Activated CD4-positive, alpha-beta T cell treated with anti-CD3 and anti-CD28 coated beads for 36 hours (primary cell): Measurements from ENCODE around the gene DCTN2. TPM values are rescaled to one million over a fixed set of nuclear protein-coding genes. Genes with fewer than 3 reads are reported as not detected.
"Not testable (repeated sequence)": the region's sequence is repeated elsewhere in the genome, so short reads cannot be mapped to it uniquely, and the experiment has no call there.

ENCODE experiments used
- ATAC-seq: fragments of 200-7000 bp; cut with Tn5 transposase; one replicate; pipeline ENCODE4 v1.10.0; 2021; ENCODE audit warnings: mild to moderate bottlenecking, moderate library complexity
- CTCF ChIA-PET: fragments of 350-600 bp; sonication (Branson Sonifier 250); formaldehyde crosslinking; loops from one replicate; lab custom pipeline; 2021; ENCODE audit warnings: antibody characterized with exemption; lab: Charles Lee
- POLR2A ChIA-PET: fragments of 350-600 bp; sonication (Branson Sonifier 250); formaldehyde crosslinking; loops from one replicate; lab custom pipeline; 2021; ENCODE audit warnings: antibody characterized with exemption, inconsistent platforms; lab: Charles Lee
- DNase-seq: peaks from one replicate; pipeline ENCODE4 v3.0.0-alpha.2; 2020
- H3K27ac Mint-ChIP-seq: one replicate; pipeline ENCODE4 v1.8.0; 2021; ENCODE audit warnings: mixed read lengths
- H3K27me3 Mint-ChIP-seq: one replicate; pipeline ENCODE4 v1.8.0; 2021; ENCODE audit warnings: mixed read lengths
- H3K36me3 Mint-ChIP-seq: one replicate; pipeline ENCODE4 v1.8.0; 2021; ENCODE audit warnings: low read depth, mixed read lengths
- H3K4me1 Mint-ChIP-seq: one replicate; pipeline ENCODE4 v1.8.0; 2021; ENCODE audit warnings: mixed read lengths
- H3K4me3 Mint-ChIP-seq: one replicate; pipeline ENCODE4 v1.8.0; 2021; ENCODE audit warnings: mild to moderate bottlenecking, moderate library complexity, mixed read lengths
- H3K9me3 Mint-ChIP-seq: one replicate; pipeline ENCODE4 v1.8.0; 2021; ENCODE audit warnings: low read depth, mixed read lengths
- intact Hi-C, 2 experiments: fragments of 100-400 bp; cut with DNase I in 1 of 2; cut with micrococcal nuclease in 1 of 2; formaldehyde crosslinking; loops; one replicate each; pipeline versions ENCODE4 v1.14.2 to v1.15.1; 2022 to 2024; cut with DNase I, micrococcal nuclease
- total RNA-seq, 2 experiments: library from RNA; stranded (reverse); gene quantifications; one replicate each; pipeline ENCODE4 v1.2.3, GENCODE V29; 2021

Gene DCTN2
- total RNA-seq, 2 experiments from 2014 or later, result 69.7 to 81.2 TPM

- DNase-seq, H3K4me3 Mint-ChIP-seq, H3K9me3 Mint-ChIP-seq, intact Hi-C loops, ATAC-seq, H3K27me3 Mint-ChIP-seq, H3K27ac Mint-ChIP-seq: not testable (repeated sequence)
- CTCF ChIA-PET, result interaction anchor here (0.7 to 1.3 kb wide), 2 partner anchors 39 to 999 kb away, joined by 3 read pairs; no protein-coding TSS in a partner anchor
- Mint-ChIP-seq H3K4me1 (peaks cover 12% of the 10 kb centered on the region), H3K36me3 (peaks cover 71% of the 10 kb centered on the region)
- POLR2A ChIA-PET, result interaction anchor here (1.2 kb wide), 1 partner anchor 17 kb away, joined by 7 read pairs; no protein-coding TSS in a partner anchor
Measured at GRCh38 chr12:57513677-57514076, 33.3 kb downstream of the DCTN2 start.

DNA sequence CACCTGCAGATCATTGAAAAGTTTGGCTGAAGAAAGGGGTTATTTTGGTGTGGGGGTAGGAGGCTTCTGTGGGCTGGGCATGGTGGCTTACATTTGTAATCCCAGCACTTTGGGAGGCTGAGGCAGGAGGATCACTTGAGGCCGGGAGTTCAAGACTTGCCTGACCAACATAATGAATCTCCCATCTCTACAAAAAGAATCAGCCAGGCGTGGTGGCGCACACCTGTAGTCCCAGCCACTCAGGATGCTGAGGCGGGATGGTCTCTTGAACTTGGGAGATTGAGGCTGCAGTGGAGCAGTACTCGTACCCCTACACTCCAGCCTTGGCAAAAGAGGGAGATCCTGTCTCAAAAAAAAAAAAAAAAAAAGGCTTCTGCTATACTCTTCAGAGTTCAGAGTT, 33.7 kb downstream of the DCTN2 start:
- intact Hi-C loops, result no loop called here
- Mint-ChIP-seq H3K27ac (no peak overlapping the region), H3K4me3 (no peak overlapping the region), H3K4me1 (peaks cover 8% of the 10 kb centered on the region), H3K36me3 (peaks cover 70% of the 10 kb centered on the region), H3K9me3 (no peaks in the 10 kb centered on the region), H3K27me3 (no peaks in the 10 kb centered on the region)
- ATAC-seq (no peak), DNase-seq (no peak)
- ChIA-PET CTCF (interaction anchor here (1.1 kb wide), 1 partner anchor 11 kb away, joined by 3 read pairs; no protein-coding TSS in a partner anchor), POLR2A (no interaction called here)

- ChIA-PET CTCF (interaction anchor here (1.1 to 1.7 kb wide), 3 partner anchors 10 to 23 kb away, joined by 3 to 6 read pairs (median 3); no protein-coding TSS in a partner anchor), POLR2A (interaction anchor here (0.5 kb wide), 1 partner anchor 20 kb away, joined by 4 read pairs; no protein-coding TSS in a partner anchor)
- ATAC-seq (no peak), DNase-seq (no peak)
- Mint-ChIP-seq H3K4me1 (peaks cover 5% of the 10 kb centered on the region), H3K27ac (peak overlapping the region; percentile 4), H3K4me3 (no peak overlapping the region), H3K9me3 (no peaks in the 10 kb centered on the region), H3K36me3 (peaks cover 66% of the 10 kb centered on the region), H3K27me3 (no peaks in the 10 kb centered on the region)
- intact Hi-C loops, result no loop called here
Measured at GRCh38 chr12:57512665-57513064, 34.3 kb downstream of the DCTN2 start.

- peaks cover under 1% of the 10 kb centered on the region for H3K4me1 Mint-ChIP-seq
- ATAC-seq, result no peak
- no peaks in the 10 kb centered on the region for H3K9me3 Mint-ChIP-seq
- H3K27me3 Mint-ChIP-seq, result no peaks in the 10 kb centered on the region
- H3K27ac Mint-ChIP-seq, result peak overlapping the region; percentile 78
- no peak overlapping the region for H3K4me3 Mint-ChIP-seq
- ChIA-PET CTCF (interaction anchor here (1.1 to 1.7 kb wide), 4 partner anchors 9 to 22 kb away, joined by 3 to 6 read pairs (median 3); no protein-coding TSS in a partner anchor), POLR2A (interaction anchor here (0.5 kb wide), 1 partner anchor 19 kb away, joined by 4 read pairs; no protein-coding TSS in a partner anchor)
- intact Hi-C loops, result no loop called here
- peaks cover 57% of the 10 kb centered on the region for H3K36me3 Mint-ChIP-seq
- no peak for DNase-seq
Measured at GRCh38 chr12:57511588-57512325, 35.2 kb downstream of the DCTN2 start.

- intact Hi-C loops, result no loop called here
- Mint-ChIP-seq H3K27me3 (no peaks in the 10 kb centered on the region), H3K9me3 (no peaks in the 10 kb centered on the region), H3K36me3 (peaks cover 55% of the 10 kb centered on the region), H3K27ac (no peak overlapping the region), H3K4me1 (no peaks in the 10 kb centered on the region), H3K4me3 (no peak overlapping the region)
- ATAC-seq, result no peak
- no peak for DNase-seq
- ChIA-PET POLR2A (interaction anchor here (0.6 kb wide), 1 partner anchor 759 kb away, joined by 5 read pairs; the partner anchor contains the start of gene PRIM1), CTCF (interaction anchor here (1.2 to 1.7 kb wide), 2 partner anchors 11 to 20 kb away, joined by 3 to 6 read pairs; no protein-coding TSS in a partner anchor)
Measured at GRCh38 chr12:57511161-57511560, 35.8 kb downstream of the DCTN2 start.

GRCh38 chr12:57507796-57508195, 39.2 kb downstream of the DCTN2 start:
- ATAC-seq, H3K27ac Mint-ChIP-seq, CTCF ChIA-PET, H3K9me3 Mint-ChIP-seq, POLR2A ChIA-PET, DNase-seq, H3K27me3 Mint-ChIP-seq, intact Hi-C loops, H3K4me3 Mint-ChIP-seq, H3K4me1 Mint-ChIP-seq: not testable (repeated sequence)
- peaks cover 62% of the 10 kb centered on the region for H3K36me3 Mint-ChIP-seq

DNA sequence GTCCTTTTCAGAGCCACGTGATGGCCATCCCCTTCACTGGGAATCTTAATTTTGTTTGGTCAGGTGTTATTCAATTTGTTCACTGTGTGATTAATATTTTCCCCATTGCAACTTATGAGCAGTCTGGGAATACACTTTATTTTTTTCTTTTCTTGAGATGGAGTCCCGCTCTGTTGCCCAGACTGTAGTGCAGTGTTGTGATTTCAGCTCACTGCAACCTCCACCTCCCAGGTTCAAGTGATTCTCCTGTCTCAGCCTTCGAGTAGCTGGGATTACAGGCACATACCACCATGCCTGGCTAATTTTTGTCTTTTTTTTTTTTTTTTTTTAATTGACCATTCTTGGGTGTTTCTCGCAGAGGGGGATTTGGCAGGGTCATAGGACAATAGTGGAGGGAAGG, 40.5 kb downstream of the DCTN2 start:
- H3K27me3 Mint-ChIP-seq, H3K27ac Mint-ChIP-seq, H3K9me3 Mint-ChIP-seq, ATAC-seq, H3K4me3 Mint-ChIP-seq, intact Hi-C loops, DNase-seq, H3K4me1 Mint-ChIP-seq: not testable (repeated sequence)
- ChIA-PET POLR2A (interaction anchor here (0.6 kb wide), 1 partner anchor 106 kb away, joined by 8 read pairs; no protein-coding TSS in a partner anchor), CTCF (interaction anchor here (0.8 kb wide), 1 partner anchor 15 kb away, joined by 3 read pairs; no protein-coding TSS in a partner anchor)
- peaks cover 62% of the 10 kb centered on the region for H3K36me3 Mint-ChIP-seq

DNA sequence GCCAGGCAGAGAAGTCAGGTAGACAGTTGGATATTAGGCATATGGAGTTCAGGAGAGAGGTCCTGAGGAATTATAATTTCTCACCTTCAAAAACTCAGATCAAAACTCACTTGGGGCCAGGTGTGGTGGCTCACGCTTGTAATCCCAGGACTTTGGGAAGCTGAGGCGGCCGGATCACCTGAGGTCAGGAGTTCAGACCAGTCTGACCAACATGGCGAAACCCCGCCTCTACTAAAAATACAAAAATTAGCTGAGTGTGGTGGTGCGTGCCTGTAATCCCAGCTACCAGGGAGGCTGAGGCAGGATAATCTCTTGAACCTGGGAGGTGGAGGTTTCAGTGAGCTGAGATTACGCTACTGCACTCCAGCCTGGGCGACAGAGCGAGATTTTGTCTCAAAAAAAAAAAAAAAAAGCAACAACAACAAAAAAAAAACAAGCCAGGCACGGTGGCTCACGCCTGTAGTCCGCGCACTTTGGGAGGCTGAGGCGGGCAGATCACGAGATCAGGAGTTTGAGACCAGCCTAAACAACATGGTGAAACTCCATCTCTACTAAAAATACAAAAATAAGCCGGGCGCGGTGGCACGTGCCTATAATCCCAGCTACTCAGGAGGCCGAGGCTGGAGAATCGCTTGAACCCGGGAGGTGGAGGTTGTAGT, 44.6 kb downstream of the DCTN2 start:
- H3K27me3 Mint-ChIP-seq, H3K4me3 Mint-ChIP-seq, DNase-seq, H3K9me3 Mint-ChIP-seq, H3K27ac Mint-ChIP-seq, ATAC-seq, H3K4me1 Mint-ChIP-seq: not testable (repeated sequence)
- CTCF ChIA-PET, result interaction anchor here (0.6 to 1.1 kb wide), 4 partner anchors 10 to 121 kb away, joined by 3 to 4 read pairs (median 4); no protein-coding TSS in a partner anchor
- POLR2A ChIA-PET, result interaction anchor here (0.6 to 1.3 kb wide), 4 partner anchors 27 to 870 kb away, joined by 3 to 4 read pairs (median 4); no protein-coding TSS in a partner anchor
- peaks cover 80% of the 10 kb centered on the region for H3K36me3 Mint-ChIP-seq
- intact Hi-C loops, result loop anchor here in 1 of 2 experiments (2.0 kb wide), 1 partner anchor 14 kb away; the partner anchor contains the start of gene MARS1

DNA sequence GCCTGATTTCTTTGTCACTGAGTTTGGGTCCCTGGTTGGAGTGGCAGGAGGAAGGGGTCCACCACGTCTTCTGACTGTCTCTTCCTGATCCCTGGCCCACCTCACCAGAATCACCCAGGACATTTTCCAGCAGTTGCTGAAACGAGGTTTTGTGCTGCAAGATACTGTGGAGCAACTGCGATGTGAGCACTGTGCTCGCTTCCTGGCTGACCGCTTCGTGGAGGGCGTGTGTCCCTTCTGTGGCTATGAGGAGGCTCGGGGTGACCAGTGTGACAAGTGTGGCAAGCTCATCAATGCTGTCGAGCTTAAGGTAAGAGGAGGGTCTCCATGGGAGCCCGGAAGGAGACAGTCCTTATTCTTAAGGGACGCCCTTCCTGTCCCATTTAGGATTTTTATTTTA, 46.8 kb downstream of the DCTN2 start:
- DNase-seq (no peak), ATAC-seq (no peak)
- Mint-ChIP-seq H3K4me1 (peaks cover 9% of the 10 kb centered on the region), H3K9me3 (peaks cover 2% of the 10 kb centered on the region), H3K4me3 (no peak overlapping the region), H3K27me3 (no peaks in the 10 kb centered on the region), H3K27ac (no peak overlapping the region), H3K36me3 (peaks cover 88% of the 10 kb centered on the region)
- intact Hi-C loops, result no loop called here
- ChIA-PET POLR2A (interaction anchor here (0.6 kb wide), 1 partner anchor 20 kb away, joined by 3 read pairs; the partner anchor contains the start of gene DDIT3), CTCF (interaction anchor here (0.5 to 1.2 kb wide), 3 partner anchors 11 to 683 kb away, joined by 3 read pairs; no protein-coding TSS in a partner anchor)

DNA sequence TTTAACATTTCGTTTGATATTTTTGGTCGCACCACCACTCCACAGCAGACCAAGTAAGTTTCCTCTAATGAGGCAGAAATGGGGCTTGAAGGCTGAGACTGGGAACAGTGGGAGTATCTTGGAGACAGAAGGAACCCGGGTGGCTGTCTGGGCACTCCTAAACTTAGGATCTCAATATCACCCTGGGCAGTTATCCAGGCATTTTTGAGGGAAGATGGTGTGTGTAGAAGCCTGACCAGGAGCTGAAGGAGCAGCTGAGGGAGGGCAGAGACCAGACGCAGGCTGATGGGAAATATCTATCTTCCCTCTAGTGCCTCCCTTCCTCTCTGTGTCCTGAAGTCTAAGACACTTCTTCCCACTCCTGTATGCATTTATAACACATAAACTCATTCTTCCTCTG, 48.4 kb downstream of the DCTN2 start:
- Mint-ChIP-seq H3K9me3 (peaks cover 2% of the 10 kb centered on the region), H3K4me3 (no peak overlapping the region), H3K36me3 (peaks cover 76% of the 10 kb centered on the region), H3K4me1 (peaks cover 9% of the 10 kb centered on the region), H3K27me3 (no peaks in the 10 kb centered on the region), H3K27ac (no peak overlapping the region)
- DNase-seq (no peak), ATAC-seq (no peak)
- ChIA-PET CTCF (no interaction called here), POLR2A (no interaction called here)
- intact Hi-C loops, result no loop called here

DNA sequence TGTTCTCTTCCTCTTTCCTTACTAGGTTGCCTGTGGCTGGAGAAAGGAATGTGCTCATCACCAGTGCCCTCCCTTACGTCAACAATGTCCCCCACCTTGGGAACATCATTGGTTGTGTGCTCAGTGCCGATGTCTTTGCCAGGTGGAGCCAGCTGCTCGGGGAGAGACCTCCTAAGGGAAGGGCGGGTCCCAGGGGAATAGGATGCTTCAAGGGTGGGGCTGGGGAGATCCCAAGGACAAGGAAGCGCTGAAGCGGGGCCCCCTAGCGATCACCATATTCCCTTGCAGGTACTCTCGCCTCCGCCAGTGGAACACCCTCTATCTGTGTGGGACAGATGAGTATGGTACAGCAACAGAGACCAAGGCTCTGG, 48.9 kb downstream of the DCTN2 start:
- no peaks in the 10 kb centered on the region for H3K27me3 Mint-ChIP-seq
- POLR2A ChIA-PET, result no interaction called here
- H3K9me3 Mint-ChIP-seq, result peaks cover 2% of the 10 kb centered on the region
- intact Hi-C loops, result no loop called here
- ATAC-seq, result no peak
- H3K36me3 Mint-ChIP-seq, result peaks cover 72% of the 10 kb centered on the region
- H3K4me1 Mint-ChIP-seq, result peaks cover 9% of the 10 kb centered on the region
- no peak for DNase-seq
- CTCF ChIA-PET, result no interaction called here
- no peak overlapping the region for H3K27ac Mint-ChIP-seq
- H3K4me3 Mint-ChIP-seq, result no peak overlapping the region
